ENCODE results near the gene BRD1.
A peak's percentile ranks its signal among the peaks of the same experiment; 100 is the strongest.

BRD1 gene

GRCh38 chr22:49749885-49750510 is 77.7 kb downstream of the BRD1 start:
- peaks cover 13% of the 10 kb centered on the region for H3K27me3 Mint-ChIP-seq
- no peak overlapping the region for H3K27ac Mint-ChIP-seq
- H3K36me3 Mint-ChIP-seq, result no peaks in the 10 kb centered on the region
- CTCF ChIA-PET, result no interaction called here
- H3K4me1 Mint-ChIP-seq, result no peaks in the 10 kb centered on the region
- DNase-seq, result no peak
- peaks cover 26% of the 10 kb centered on the region for H3K9me3 Mint-ChIP-seq
- H3K4me3 Mint-ChIP-seq, result no peak overlapping the region

GRCh38 chr22:49749227-49749626 is 78.4 kb downstream of the BRD1 start:
- peaks cover 32% of the 10 kb centered on the region for H3K9me3 Mint-ChIP-seq
- CTCF ChIA-PET, result no interaction called here
- H3K4me1 Mint-ChIP-seq, result no peaks in the 10 kb centered on the region
- H3K36me3 Mint-ChIP-seq, result no peaks in the 10 kb centered on the region
- peaks cover 14% of the 10 kb centered on the region for H3K27me3 Mint-ChIP-seq
- DNase-seq, result no peak
- no peak overlapping the region for H3K27ac Mint-ChIP-seq
- no peak overlapping the region for H3K4me3 Mint-ChIP-seq

GRCh38 chr22:49748514-49748913 is 79.2 kb downstream of the BRD1 start:
- CTCF ChIA-PET, result no interaction called here
- Mint-ChIP-seq H3K9me3 (peaks cover 39% of the 10 kb centered on the region), H3K4me3 (no peak overlapping the region)

GRCh38 chr22:49747716-49748115 is 80.0 kb downstream of the BRD1 start:
- Mint-ChIP-seq H3K27ac (no peak overlapping the region), H3K27me3 (peaks cover 22% of the 10 kb centered on the region), H3K36me3 (no peaks in the 10 kb centered on the region), H3K9me3 (peaks cover 43% of the 10 kb centered on the region), H3K4me1 (no peaks in the 10 kb centered on the region), H3K4me3 (no peak overlapping the region)
- DNase-seq, result no peak
- CTCF ChIA-PET, result no interaction called here

More at GRCh38 chr22:49748514-49748913, 79.2 kb downstream of the BRD1 start:
- DNase-seq, result no peak
- Mint-ChIP-seq H3K27ac (no peak overlapping the region), H3K4me1 (no peaks in the 10 kb centered on the region), H3K27me3 (peaks cover 21% of the 10 kb centered on the region), H3K36me3 (no peaks in the 10 kb centered on the region)

- H3K36me3 Mint-ChIP-seq, result no peaks in the 10 kb centered on the region
- no peak for DNase-seq
- H3K4me3 Mint-ChIP-seq, result no peak overlapping the region
- peaks cover 43% of the 10 kb centered on the region for H3K9me3 Mint-ChIP-seq
- CTCF ChIA-PET, result no interaction called here
- H3K4me1 Mint-ChIP-seq, result no peaks in the 10 kb centered on the region
- no peak overlapping the region for H3K27ac Mint-ChIP-seq
- H3K27me3 Mint-ChIP-seq, result peaks cover 28% of the 10 kb centered on the region
These were observed 80.5 kb downstream of the BRD1 start for GRCh38 chr22:49747130-49747529.

- Mint-ChIP-seq H3K4me1 (no peaks in the 10 kb centered on the region), H3K27me3 (peaks cover 31% of the 10 kb centered on the region), H3K27ac (no peak overlapping the region), H3K4me3 (no peak overlapping the region), H3K9me3 (peaks cover 43% of the 10 kb centered on the region), H3K36me3 (no peaks in the 10 kb centered on the region)
- no peak for DNase-seq
- CTCF ChIA-PET, result no interaction called here
These were observed 81.6 kb downstream of the BRD1 start for GRCh38 chr22:49746065-49746464.

- CTCF ChIA-PET, result no interaction called here
- no peak for DNase-seq
- Mint-ChIP-seq H3K4me1 (no peaks in the 10 kb centered on the region), H3K4me3 (no peak overlapping the region), H3K27ac (no peak overlapping the region), H3K36me3 (no peaks in the 10 kb centered on the region), H3K9me3 (peaks cover 29% of the 10 kb centered on the region), H3K27me3 (peaks cover 45% of the 10 kb centered on the region)
These were observed 87.4 kb downstream of the BRD1 start for GRCh38 chr22:49740242-49740641.

GRCh38 chr22:49739138-49739537 is 88.5 kb downstream of the BRD1 start:
- DNase-seq, result no peak
- CTCF ChIA-PET, result no interaction called here
- Mint-ChIP-seq H3K9me3 (peaks cover 21% of the 10 kb centered on the region), H3K4me3 (no peak overlapping the region), H3K36me3 (no peaks in the 10 kb centered on the region), H3K4me1 (peaks cover 2% of the 10 kb centered on the region), H3K27ac (no peak overlapping the region), H3K27me3 (peaks cover 53% of the 10 kb centered on the region)

GRCh38 chr22:49738566-49738965 is 89.1 kb downstream of the BRD1 start:
- Mint-ChIP-seq H3K36me3 (no peaks in the 10 kb centered on the region), H3K27me3 (peaks cover 53% of the 10 kb centered on the region), H3K27ac (no peak overlapping the region), H3K4me3 (no peak overlapping the region), H3K4me1 (peaks cover 4% of the 10 kb centered on the region), H3K9me3 (peaks cover 15% of the 10 kb centered on the region)
- DNase-seq, result no peak
- CTCF ChIA-PET, result no interaction called here

- no peak for DNase-seq
- peaks cover 6% of the 10 kb centered on the region for H3K4me1 Mint-ChIP-seq
- H3K4me3 Mint-ChIP-seq, result no peak overlapping the region
- CTCF ChIA-PET, result no interaction called here
- peaks cover 59% of the 10 kb centered on the region for H3K27me3 Mint-ChIP-seq
- peaks cover 10% of the 10 kb centered on the region for H3K9me3 Mint-ChIP-seq
- no peaks in the 10 kb centered on the region for H3K36me3 Mint-ChIP-seq
- no peak overlapping the region for H3K27ac Mint-ChIP-seq
These were observed 89.7 kb downstream of the BRD1 start for GRCh38 chr22:49738006-49738405.

GRCh38 chr22:49737101-49737551 is 90.5 kb downstream of the BRD1 start:
- peaks cover 6% of the 10 kb centered on the region for H3K4me1 Mint-ChIP-seq
- H3K4me3 Mint-ChIP-seq, result no peak overlapping the region
- peaks cover 10% of the 10 kb centered on the region for H3K9me3 Mint-ChIP-seq
- no peak for DNase-seq
- H3K27me3 Mint-ChIP-seq, result peaks cover 59% of the 10 kb centered on the region
- CTCF ChIA-PET, result no interaction called here
- no peaks in the 10 kb centered on the region for H3K36me3 Mint-ChIP-seq
- no peak overlapping the region for H3K27ac Mint-ChIP-seq

- Mint-ChIP-seq H3K9me3 (peaks cover 10% of the 10 kb centered on the region), H3K27ac (no peak overlapping the region), H3K27me3 (peaks cover 61% of the 10 kb centered on the region), H3K4me1 (peaks cover 6% of the 10 kb centered on the region), H3K36me3 (no peaks in the 10 kb centered on the region), H3K4me3 (no peak overlapping the region)
- CTCF ChIA-PET, result interaction anchor here (0.6 kb wide), 1 partner anchor 81 kb away, joined by 3 read pairs; no protein-coding TSS in a partner anchor
- DNase-seq, result no peak
These were observed 91.1 kb downstream of the BRD1 start for GRCh38 chr22:49736538-49736937.

GRCh38 chr22:49735901-49736421 is 91.7 kb downstream of the BRD1 start:
- no peaks in the 10 kb centered on the region for H3K36me3 Mint-ChIP-seq
- CTCF ChIA-PET, result interaction anchor here (0.6 kb wide), 1 partner anchor 81 kb away, joined by 3 read pairs; no protein-coding TSS in a partner anchor

GRCh38 chr22:49735411-49735900 is 92.2 kb downstream of the BRD1 start:
- Mint-ChIP-seq H3K4me3 (no peak overlapping the region), H3K27me3 (peaks cover 66% of the 10 kb centered on the region), H3K9me3 (peaks cover 10% of the 10 kb centered on the region), H3K4me1 (peaks cover 6% of the 10 kb centered on the region), H3K27ac (no peak overlapping the region), H3K36me3 (no peaks in the 10 kb centered on the region)
- CTCF ChIA-PET, result no interaction called here
- DNase-seq, result peak; percentile 51

More at GRCh38 chr22:49735901-49736421, 91.7 kb downstream of the BRD1 start:
- peaks cover 62% of the 10 kb centered on the region for H3K27me3 Mint-ChIP-seq
- no peak overlapping the region for H3K27ac Mint-ChIP-seq
- H3K4me3 Mint-ChIP-seq, result no peak overlapping the region
- peaks cover 6% of the 10 kb centered on the region for H3K4me1 Mint-ChIP-seq
- DNase-seq, result no peak
- peaks cover 10% of the 10 kb centered on the region for H3K9me3 Mint-ChIP-seq

- Mint-ChIP-seq H3K27ac (no peak overlapping the region), H3K4me3 (no peak overlapping the region), H3K27me3 (peaks cover 66% of the 10 kb centered on the region), H3K9me3 (peaks cover 8% of the 10 kb centered on the region), H3K36me3 (no peaks in the 10 kb centered on the region), H3K4me1 (peaks cover 6% of the 10 kb centered on the region)
- DNase-seq, result no peak
- CTCF ChIA-PET, result no interaction called here
These were observed 92.8 kb downstream of the BRD1 start for GRCh38 chr22:49734882-49735281.
